NCI-H1930 (cell line): ENCODE measurements around the gene CACNA2D3.
A peak's percentile ranks its signal among the peaks of the same experiment; 100 is the strongest.

Experiments
- DNase-seq, 2 experiments: peaks; one replicate each; lab custom pipeline; 2025; lab: John Stamatoyannopoulos, UW

The CACNA2D3 gene

GRCh38 chr3:54877730-54878129, 755.4 kb downstream of the CACNA2D3 start:
- DNase-seq: no peak

GRCh38 chr3:54878145-54878544, 755.8 kb downstream of the CACNA2D3 start:
- no peak for DNase-seq

DNA sequence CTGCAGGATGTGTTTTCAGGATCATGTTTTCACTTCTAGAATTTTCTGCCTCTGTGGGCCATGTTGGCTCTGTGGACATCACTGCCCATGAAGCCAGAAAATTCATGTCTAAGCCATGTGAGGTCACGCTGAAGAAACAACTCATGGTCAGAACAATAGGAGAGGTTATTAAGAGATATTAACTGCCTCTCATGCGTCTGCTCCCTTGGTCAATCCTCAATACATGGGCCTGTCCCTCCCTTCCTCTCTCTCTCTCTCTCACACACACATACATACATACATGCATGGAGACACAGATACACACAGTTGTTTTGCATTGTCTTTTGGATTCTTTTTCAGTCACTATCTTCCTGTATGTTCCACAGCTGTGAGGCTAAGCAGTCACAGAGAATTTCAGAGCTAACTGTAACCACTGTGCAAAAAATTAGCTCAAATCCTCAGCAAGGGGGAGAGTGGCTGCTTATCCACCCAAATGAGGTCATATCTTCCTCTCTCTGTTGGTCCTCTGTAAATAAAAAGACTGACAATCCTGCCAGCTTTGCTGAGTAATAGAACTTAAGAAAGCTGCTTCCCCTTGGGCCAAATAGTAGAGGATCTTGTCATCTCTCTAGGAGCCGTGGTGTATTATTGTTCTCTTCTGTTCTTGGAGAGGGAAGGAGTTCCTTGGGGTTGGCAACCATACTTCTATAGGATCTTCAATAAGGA, 759.9 kb downstream of the CACNA2D3 start:
- no peak for DNase-seq

DNA sequence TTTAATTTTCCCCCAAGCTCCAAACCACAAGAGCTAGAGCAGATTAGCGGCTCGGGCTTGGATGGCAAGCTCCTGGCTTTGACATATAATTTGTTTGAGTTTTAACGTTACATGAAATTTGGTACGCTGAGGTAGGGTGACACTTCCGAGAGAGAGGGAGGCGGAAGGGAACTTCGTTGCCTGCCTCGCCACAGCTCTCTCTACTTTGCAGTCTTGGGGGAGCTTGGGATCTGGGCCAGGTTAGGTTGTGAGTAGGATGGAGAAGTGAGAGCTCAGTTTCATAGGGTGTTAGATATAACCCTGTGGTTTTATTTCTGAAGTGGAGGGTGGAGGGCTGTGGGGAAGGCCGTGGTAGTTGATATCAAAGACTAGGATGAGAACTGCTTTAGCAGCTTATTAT, 765.8 kb downstream of the CACNA2D3 start:
- no peak for DNase-seq

- DNase-seq: no peak
Observed at GRCh38 chr3:54888873-54889272, 766.5 kb downstream of the CACNA2D3 start.

- no peak for DNase-seq
Observed at GRCh38 chr3:54889731-54890130, 767.4 kb downstream of the CACNA2D3 start.

DNA sequence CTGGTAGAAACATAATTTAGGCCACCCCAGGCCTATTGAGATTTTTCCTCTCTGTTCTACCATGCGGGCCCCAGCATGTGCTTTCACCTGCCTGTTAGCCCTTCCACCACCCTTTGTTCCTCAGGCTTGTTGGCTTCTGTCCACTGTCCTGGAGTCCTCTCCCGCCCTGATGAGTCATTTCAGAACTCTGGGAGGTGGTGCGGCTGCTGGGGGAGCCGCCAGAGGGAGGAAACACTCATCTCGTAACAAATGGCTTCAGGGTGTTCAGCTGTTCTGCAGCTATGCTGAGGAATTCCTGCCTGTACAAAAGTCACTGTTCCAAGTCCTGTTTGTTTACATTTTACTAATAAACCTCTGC, 769.2 kb downstream of the CACNA2D3 start:
- no peak for DNase-seq

DNA sequence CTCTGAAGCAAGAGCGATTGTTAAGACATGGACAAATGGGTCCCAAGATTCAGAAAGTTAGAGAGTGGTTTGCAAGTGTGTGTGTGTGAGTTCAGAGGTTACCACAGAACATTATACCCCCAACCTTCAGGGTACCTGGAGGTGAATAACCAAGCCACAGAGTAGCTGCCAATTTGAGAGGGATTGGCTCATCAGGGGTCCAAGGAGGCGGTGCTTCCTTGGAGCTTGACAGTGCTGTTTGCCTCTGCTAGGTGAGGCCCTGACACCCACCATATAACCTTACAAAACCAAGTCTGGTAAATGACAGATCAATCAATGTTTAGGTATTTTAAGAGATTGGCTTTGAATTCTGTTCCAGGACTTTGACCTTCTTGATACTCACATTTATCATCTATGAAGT, 769.8 kb downstream of the CACNA2D3 start:
- DNase-seq: no peak

- DNase-seq: no peak
Observed at GRCh38 chr3:54895613-54896012, 773.3 kb downstream of the CACNA2D3 start.

DNA sequence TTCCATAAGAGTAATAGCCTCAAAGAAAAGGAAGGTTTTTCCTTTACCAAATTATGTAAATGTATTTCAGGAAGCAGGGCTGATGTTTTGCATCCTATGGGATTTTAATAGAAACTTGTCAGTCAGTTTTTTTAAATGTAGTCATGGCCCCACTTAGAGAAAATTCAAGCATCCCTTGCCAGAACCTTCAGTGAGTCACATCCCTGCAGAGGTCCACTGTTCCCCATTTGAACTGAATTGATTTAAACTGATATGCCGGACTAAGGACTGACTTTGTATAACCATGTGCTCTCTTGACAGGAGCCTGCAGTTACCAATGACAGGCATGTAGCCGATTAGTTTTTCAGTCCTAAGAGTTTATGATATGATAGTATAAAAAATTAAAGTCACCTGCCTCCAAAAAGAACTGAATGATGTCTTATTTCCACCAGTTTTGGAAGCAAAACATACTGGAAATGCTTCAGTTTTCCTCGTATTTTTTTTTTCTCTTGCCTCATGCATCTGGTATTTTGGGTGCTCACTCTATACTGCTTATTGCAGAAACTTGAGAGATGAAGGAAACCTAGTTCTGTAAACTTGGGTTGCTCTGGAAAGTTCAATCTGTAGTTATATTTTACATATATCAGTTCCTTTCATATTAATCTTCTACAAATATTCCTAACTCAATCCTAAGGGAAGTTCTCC, 774.8 kb downstream of the CACNA2D3 start:
- no peak for DNase-seq

DNA sequence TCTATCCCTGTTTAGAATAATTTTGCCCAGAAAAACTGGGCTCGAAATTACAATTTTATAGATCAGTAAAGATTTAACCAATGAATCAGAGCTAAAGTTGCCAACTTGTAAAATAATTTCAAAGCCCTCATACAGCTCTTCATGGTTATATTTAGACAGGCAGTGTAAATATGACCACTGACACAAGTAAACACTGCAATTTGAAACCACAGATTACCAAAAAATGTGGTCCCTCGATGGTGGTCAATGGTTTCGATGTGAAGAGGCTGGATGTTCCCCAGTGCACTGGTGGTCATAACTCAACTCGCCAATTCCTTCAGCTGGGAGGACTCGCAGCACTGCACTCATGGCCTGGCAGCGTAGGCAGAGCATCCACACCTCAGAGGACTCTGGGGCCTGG, 776.9 kb downstream of the CACNA2D3 start:
- DNase-seq: peak in 1 of 2 experiments; percentile 48

DNA sequence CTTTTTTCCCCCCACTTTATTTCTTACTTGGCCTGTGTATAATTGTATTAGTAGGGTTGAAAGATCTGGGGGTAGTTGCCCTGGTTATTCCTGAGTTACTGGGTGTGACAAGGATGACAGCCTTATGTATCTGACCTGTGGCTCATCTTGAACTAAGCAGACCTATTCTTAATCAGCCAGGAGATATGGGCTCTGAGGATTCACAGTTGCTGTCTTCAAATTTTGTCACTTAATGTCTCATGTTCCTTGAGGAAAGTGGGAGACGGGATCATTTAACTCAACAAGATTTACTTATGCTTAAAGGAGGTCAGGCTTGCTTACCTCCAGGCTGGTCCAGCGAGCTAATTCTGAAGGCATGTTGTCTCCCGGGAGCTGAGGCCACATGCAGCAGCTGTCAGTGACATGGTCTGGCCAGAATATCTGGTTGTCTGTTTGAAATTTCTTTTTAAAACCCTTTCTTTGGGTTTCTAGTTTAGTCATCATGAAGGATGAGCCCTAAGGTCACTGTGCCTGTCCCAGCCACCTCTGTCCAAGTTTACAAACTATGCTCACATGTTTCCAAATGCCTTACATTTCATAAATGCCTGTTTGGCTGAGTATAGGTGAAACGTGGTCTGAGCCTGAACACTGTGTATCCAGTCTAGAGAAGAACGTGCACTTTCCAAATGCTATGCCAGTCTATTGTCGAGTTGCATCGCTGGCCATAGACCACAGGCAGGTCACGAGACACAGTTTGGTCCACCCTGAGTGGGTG, 778.7 kb downstream of the CACNA2D3 start:
- no peak for DNase-seq

DNA sequence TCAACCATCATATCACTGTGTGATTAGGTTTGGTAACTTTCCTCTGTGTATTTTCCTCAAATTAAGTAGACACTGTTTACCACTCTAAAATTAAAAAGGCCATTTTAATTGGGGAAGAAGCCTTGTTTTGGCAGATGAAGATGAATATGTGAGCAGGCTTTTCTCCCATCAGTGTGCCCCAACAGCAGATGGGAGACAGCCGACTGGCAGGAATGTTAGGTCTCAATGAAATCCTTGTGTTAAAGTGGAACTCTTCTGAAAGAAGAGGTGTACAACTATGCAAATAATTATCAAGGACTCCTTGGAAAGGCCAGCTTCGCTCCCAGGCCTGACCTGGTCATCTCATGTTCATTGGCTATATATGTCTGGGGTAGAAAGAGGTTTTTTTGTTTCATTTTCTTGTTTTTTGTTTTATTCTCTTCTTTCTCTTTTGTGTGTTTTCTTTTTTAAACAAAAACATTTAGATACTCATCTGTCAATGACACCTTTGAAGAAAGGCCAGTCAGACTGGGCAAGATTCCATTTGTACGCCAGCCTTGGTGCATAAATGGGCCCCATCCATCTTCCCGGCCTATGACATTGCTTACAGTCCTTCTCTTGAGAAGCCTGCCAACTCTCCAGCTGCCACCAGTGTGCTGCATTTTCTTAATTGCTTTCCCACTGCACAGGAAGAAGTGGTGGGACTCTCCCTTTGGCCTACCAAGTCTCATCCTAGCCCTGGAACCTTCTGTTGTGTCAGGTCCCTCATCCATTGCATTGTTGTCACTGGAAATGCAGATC, 779.7 kb downstream of the CACNA2D3 start:
- DNase-seq: no peak

DNA sequence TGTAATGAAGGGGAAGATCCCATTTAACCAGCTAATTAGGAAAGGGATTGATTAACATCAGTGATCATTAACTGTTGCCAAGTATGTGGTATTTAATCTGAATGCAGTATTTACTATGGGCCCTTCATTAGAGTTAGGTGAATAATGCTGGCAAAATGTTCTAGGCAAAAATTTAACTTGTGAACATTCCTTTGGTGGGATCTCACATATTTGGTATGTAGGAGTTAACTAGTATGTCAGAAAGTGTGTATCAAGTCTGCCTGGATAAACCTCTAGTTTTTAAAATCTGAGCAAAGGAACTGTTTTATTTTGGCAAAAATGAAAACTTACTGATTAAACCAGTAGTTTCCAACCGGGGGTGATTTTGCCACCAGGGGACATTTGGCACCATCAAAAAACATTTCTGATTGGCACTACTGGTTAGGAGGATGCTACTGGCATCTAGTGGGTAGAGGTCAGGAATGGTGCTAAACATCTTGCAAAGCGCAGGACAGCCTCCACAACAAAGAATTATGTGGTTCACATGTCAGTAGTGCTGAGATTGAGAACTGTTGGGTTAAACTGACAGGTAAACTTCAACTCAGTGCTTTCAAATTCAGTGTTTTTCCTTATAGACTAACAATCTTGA, 783.0 kb downstream of the CACNA2D3 start:
- no peak for DNase-seq

- DNase-seq: no peak
Observed at GRCh38 chr3:54905920-54906319, 783.6 kb downstream of the CACNA2D3 start.

DNA sequence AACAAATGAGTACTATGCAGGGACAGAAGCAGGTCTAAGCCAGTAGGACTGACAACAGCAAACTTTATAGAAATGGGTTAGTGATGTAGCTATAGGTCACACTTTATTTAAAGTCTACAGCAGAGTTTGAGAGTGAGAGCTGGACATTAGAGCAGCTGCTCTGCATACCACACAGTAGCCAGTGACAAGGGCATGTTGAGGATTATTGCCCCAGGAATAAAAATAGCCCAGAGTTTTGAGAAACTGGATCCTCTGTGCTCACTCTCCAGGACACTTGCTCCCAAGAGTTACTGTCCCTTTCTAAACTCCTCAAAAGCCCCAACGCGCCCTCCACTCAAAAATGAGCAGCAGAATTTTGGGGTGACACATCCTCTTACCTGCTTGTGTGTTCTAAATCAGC, 784.4 kb downstream of the CACNA2D3 start:
- DNase-seq: no peak

DNA sequence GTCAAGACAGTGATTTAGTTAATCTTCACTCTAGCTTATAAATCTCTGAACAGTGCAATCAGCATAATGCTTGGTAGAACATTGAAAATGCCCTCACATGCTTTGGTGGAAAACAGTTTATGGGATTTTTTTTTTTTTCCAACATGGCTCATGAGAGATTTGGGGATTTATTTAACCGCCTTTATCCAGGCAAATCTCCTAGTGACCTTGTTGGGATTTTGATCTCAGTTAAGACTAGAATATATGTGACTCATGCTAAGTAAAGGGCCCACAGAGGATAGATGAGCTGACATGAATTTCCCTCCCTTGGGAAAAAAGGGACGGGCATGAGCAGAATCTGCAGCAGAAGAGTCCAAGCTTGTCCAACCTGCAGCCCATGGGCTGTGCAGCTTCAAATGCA, 786.8 kb downstream of the CACNA2D3 start:
- DNase-seq: no peak

DNA sequence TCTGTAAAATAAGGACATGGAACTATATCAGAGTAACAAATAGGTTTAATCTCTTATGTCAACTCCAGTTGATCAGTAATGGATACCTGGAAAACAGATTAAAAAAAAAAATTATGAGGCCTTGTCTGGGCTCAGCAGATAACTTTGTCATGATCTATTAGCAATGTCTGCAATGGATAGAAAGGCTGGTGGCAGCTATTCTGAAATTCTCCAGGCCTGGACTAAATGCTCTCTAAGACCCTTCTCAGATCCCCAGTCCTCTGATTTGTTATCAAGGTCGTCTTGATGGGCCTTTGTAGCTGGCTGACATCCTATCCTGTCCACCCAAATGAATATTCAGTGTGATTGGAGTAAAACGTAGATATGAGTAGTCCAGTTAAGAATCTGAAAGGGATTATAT, 791.8 kb downstream of the CACNA2D3 start:
- no peak for DNase-seq

DNA sequence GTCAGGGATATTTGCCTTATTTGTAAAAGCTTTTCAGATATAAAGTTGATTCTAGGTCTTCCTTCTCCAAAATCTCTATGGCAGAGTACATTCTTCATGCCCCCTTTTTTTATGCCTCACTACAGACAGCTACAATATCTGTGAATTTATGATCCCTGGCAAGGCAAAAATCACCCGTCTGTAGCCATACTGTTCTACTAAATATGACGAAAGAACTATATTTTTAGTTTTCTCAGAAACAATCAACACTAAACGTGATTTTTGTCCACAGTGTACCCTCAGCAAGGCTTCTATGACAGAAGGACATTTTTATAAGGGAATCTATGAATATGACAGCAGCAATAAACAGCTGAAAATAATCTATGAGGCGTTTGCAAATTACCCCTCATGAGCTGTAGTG, 792.8 kb downstream of the CACNA2D3 start:
- no peak for DNase-seq

- no peak for DNase-seq
Observed at GRCh38 chr3:54915976-54916375, 793.6 kb downstream of the CACNA2D3 start.

- no peak for DNase-seq
Observed at GRCh38 chr3:54916732-54917131, 794.4 kb downstream of the CACNA2D3 start.

DNA sequence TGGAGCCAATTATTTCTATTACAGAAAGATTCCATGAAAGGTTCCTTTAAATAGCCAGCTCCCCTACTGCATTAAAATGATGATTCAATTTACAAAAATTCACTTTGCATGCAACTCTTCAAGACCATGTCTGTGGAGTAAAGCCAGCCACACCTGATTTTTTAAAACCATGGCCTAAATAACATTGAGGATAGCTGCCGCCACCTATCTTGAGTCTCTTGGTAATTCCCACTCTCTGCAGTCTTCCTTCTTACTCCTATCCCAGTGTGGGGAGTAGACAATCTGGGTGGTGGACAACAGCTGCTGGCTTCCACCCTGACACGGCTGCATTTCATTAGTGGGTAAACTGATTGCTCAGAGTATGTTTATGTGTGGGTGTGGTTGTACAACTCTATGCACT, 794.8 kb downstream of the CACNA2D3 start:
- no peak for DNase-seq
